IMR-90 (cell line): ENCODE measurements around the gene CXorf65. TPM values are rescaled to one million over a fixed set of nuclear protein-coding genes. Genes with fewer than 3 reads are reported as not detected.
A peak's percentile ranks its signal among the peaks of the same experiment; 100 is the strongest.

ENCODE experiments used
- ATAC-seq: fragments of 200-7000 bp; cut with Tn5 transposase; 2 replicates; pipeline ENCODE4 v1.9.1; 2020; ENCODE audit warnings: low read depth, mild to moderate bottlenecking, moderate library complexity
- BruUV-seq: library from RNA; stranded (reverse); fragments of 400-500 nt; replicated peaks from 2 replicates; lab custom pipeline; 2021; lab: Mats Ljungman, UMichigan
- CTCF ChIA-PET: fragments of 300-600 bp; formaldehyde crosslinking; extraction: SDS; loops from one replicate; lab custom pipeline; 2021; ENCODE audit warnings: antibody characterized with exemption; lab: Yijun Ruan, JAX
- POLR2A ChIA-PET: fragments of 300-600 bp; sonication (Branson Sonifier 250); formaldehyde crosslinking; loops from one replicate; lab custom pipeline; 2022; ENCODE audit warnings: antibody characterized with exemption; ENCODE audit not compliant: unreplicated experiment; lab: Charles Lee
- DNase-seq: peaks from one replicate; pipeline ENCODE4 v3.0.0; 2013
- H2AFZ ChIP-seq: replicated peaks from 2 replicates; pipeline ENCODE3; 2013; ENCODE audit warnings: low read length, mild to moderate bottlenecking; ENCODE audit not compliant: poor library complexity
- H2AK5ac ChIP-seq: 2 replicates; pipeline ENCODE4 v1.6.1; 2013; ENCODE audit warnings: low read depth, low read length, inconsistent platforms
- H2AK9ac ChIP-seq: replicated peaks from 2 replicates; pipeline ENCODE3; 2013; ENCODE audit warnings: mild to moderate bottlenecking, low read depth, low read length, moderate library complexity; ENCODE audit not compliant: poor library complexity
- H2BK120ac ChIP-seq: 2 replicates; pipeline ENCODE4 v1.6.1; 2013; ENCODE audit warnings: low read depth, low read length, inconsistent platforms
- H2BK15ac ChIP-seq: 3 replicates; pipeline ENCODE4 v1.6.1; 2013; ENCODE audit warnings: low read depth, low read length, inconsistent platforms
- H2BK20ac ChIP-seq: 2 replicates; pipeline ENCODE4 v1.6.1; 2013; ENCODE audit warnings: low read depth, mild to moderate bottlenecking, inconsistent platforms, low read length, moderate library complexity
- H2BK5ac ChIP-seq: 2 replicates; pipeline ENCODE4 v1.6.1; 2013; ENCODE audit warnings: mild to moderate bottlenecking, low read depth, low read length, inconsistent platforms; ENCODE audit not compliant: poor library complexity, severe bottlenecking
- H3K14ac ChIP-seq: replicated peaks from 2 replicates; pipeline ENCODE4 v1.6.1; 2013; ENCODE audit warnings: low read depth, low read length, inconsistent platforms
- H3K18ac ChIP-seq: 2 replicates; pipeline ENCODE4 v1.6.1; 2013; ENCODE audit warnings: low read depth, low read length, control low read depth
- H3K23ac ChIP-seq: 2 replicates; pipeline ENCODE4 v1.6.1; 2013; ENCODE audit warnings: low read depth, low read length, inconsistent platforms
- H3K27ac ChIP-seq: 2 replicates; pipeline ENCODE4 v1.5.1; 2013; ENCODE audit warnings: mild to moderate bottlenecking, control low read depth, low read length; ENCODE audit not compliant: insufficient read depth
- H3K27me3 ChIP-seq: 2 replicates; pipeline ENCODE4 v1.6.1; 2013; ENCODE audit warnings: low read length; ENCODE audit not compliant: control insufficient read depth, insufficient read depth
- H3K36me3 ChIP-seq: 2 replicates; pipeline ENCODE4 v1.6.1; 2013; ENCODE audit warnings: low read length, mixed read lengths; ENCODE audit not compliant: control insufficient read depth, insufficient read depth
- H3K4ac ChIP-seq: 2 replicates; pipeline ENCODE4 v1.6.1; 2013; ENCODE audit warnings: low read depth, low read length, inconsistent platforms
- H3K4me1 ChIP-seq: 2 replicates; pipeline ENCODE4 v1.6.1; 2013; ENCODE audit warnings: low read length, mixed read lengths; ENCODE audit not compliant: control insufficient read depth, insufficient read depth
- H3K4me2 ChIP-seq: 2 replicates; pipeline ENCODE4 v1.6.1; 2013; ENCODE audit warnings: low read depth, mild to moderate bottlenecking, control low read depth, low read length, moderate library complexity
- H3K4me3 ChIP-seq: 2 replicates; pipeline ENCODE4 v1.5.1; 2013; ENCODE audit warnings: low read depth, mild to moderate bottlenecking, control low read depth, low read length, moderate library complexity; ENCODE audit not compliant: insufficient read depth
- H3K56ac ChIP-seq: 2 replicates; pipeline ENCODE4 v1.6.1; 2013; ENCODE audit warnings: low read length, inconsistent platforms; ENCODE audit not compliant: insufficient read depth; ENCODE audit errors: extremely low read depth
- H3K79me1 ChIP-seq, 2 experiments: 2 replicates each; pipeline ENCODE4 v1.6.1; 2013; ENCODE audit warnings: low read length in 2 of 2, inconsistent platforms in 1 of 2, low read depth in 1 of 2
- H3K9ac ChIP-seq: 2 replicates; pipeline ENCODE4 v1.6.1; 2013; ENCODE audit warnings: low read depth, low read length, control low read depth
- H3K9me1 ChIP-seq: 2 replicates; pipeline ENCODE4 v1.6.1; 2013; ENCODE audit warnings: low read length, inconsistent platforms; ENCODE audit not compliant: insufficient read depth
- H3K9me3 ChIP-seq: 2 replicates; pipeline ENCODE4 v1.6.1; 2013; ENCODE audit warnings: low read length; ENCODE audit not compliant: control insufficient read depth, insufficient read depth
- H4K20me1 ChIP-seq: 2 replicates; pipeline ENCODE4 v1.6.1; 2013; ENCODE audit warnings: low read length, inconsistent platforms; ENCODE audit not compliant: insufficient read depth
- H4K5ac ChIP-seq: 2 replicates; pipeline ENCODE4 v1.6.1; 2013; ENCODE audit warnings: mild to moderate bottlenecking, low read depth, low read length, control low read depth
- H4K8ac ChIP-seq, 2 experiments: 2 replicates each; pipeline ENCODE4 v1.6.1; 2013; ENCODE audit warnings: low read depth in 2 of 2, low read length in 2 of 2, control low read depth in 1 of 2, inconsistent platforms in 1 of 2
- H4K91ac ChIP-seq: 2 replicates; pipeline ENCODE4 v1.6.1; 2013; ENCODE audit warnings: low read depth, low read length, inconsistent platforms; ENCODE audit not compliant: insufficient read depth
- BHLHE40 ChIP-seq: fragments of 150-350 bp; IDR thresholded peaks from 2 replicates; pipeline ENCODE4 v1.6.1; 2016; ENCODE audit warnings: mild to moderate bottlenecking, low read depth, low read length
- CEBPB ChIP-seq: IDR thresholded peaks from 2 replicates; pipeline ENCODE4 v1.6.1; 2012; ENCODE audit warnings: low read depth, low read length, improper control_type of control experiment
- CHD1 ChIP-seq: IDR thresholded peaks from 2 replicates; pipeline ENCODE4 v1.6.1; 2012; ENCODE audit warnings: low read depth, low read length, improper control_type of control experiment
- CTCF ChIP-seq: conservative IDR thresholded peaks from 2 replicates; pipeline ENCODE4 v1.5.1; 2012; ENCODE audit warnings: mild to moderate bottlenecking, low read depth, low read length, improper control_type of control experiment
- ELK1 ChIP-seq: fragments of 150-350 bp; IDR thresholded peaks from 2 replicates; pipeline ENCODE4 v1.6.1; 2016; ENCODE audit warnings: low read depth, mild to moderate bottlenecking, low read length, moderate library complexity, borderline replicate concordance
- FOS ChIP-seq: fragments of 150-350 bp; IDR thresholded peaks from 2 replicates; pipeline ENCODE4 v1.6.1; 2016; ENCODE audit warnings: low read depth, low read length
- MAFK ChIP-seq: IDR thresholded peaks from 2 replicates; pipeline ENCODE4 v1.6.1; 2012; ENCODE audit warnings: low read depth, low read length, improper control_type of control experiment
- MAZ ChIP-seq: IDR thresholded peaks from 2 replicates; pipeline ENCODE4 v1.6.1; 2012; ENCODE audit warnings: low read depth, mild to moderate bottlenecking, low read length, improper control_type of control experiment, moderate library complexity, borderline replicate concordance
- MXI1 ChIP-seq: IDR thresholded peaks from 2 replicates; pipeline ENCODE4 v1.6.1; 2012; ENCODE audit warnings: low read depth, mild to moderate bottlenecking, low read length, moderate library complexity, borderline replicate concordance
- NFE2L2 ChIP-seq: fragments of 150-350 bp; IDR thresholded peaks from 2 replicates; pipeline ENCODE4 v1.6.1; 2016; ENCODE audit warnings: low read depth, mild to moderate bottlenecking, low read length
- POLR2A ChIP-seq: IDR thresholded peaks from 2 replicates; pipeline ENCODE4 v1.6.1; 2012; ENCODE audit warnings: mild to moderate bottlenecking, low read depth, low read length
- RAD21 ChIP-seq: IDR thresholded peaks from 2 replicates; pipeline ENCODE4 v1.6.1; 2012; ENCODE audit warnings: low read length, improper control_type of control experiment
- RCOR1 ChIP-seq: IDR thresholded peaks from 2 replicates; pipeline ENCODE4 v1.6.1; 2012; ENCODE audit warnings: mild to moderate bottlenecking, low read length, improper control_type of control experiment; ENCODE audit not compliant: insufficient replicate concordance
- RFX5 ChIP-seq: IDR thresholded peaks from 2 replicates; pipeline ENCODE4 v1.8.0; 2012; ENCODE audit warnings: low read depth, mild to moderate bottlenecking, low read length, moderate library complexity
- SMC3 ChIP-seq: fragments of 150-350 bp; IDR thresholded peaks from 2 replicates; pipeline ENCODE4 v1.6.1; 2016; ENCODE audit warnings: low read depth, mild to moderate bottlenecking, antibody characterized with exemption, low read length, moderate library complexity
- USF2 ChIP-seq: fragments of 150-350 bp; IDR thresholded peaks from 2 replicates; pipeline ENCODE4 v1.6.1; 2017; ENCODE audit warnings: mild to moderate bottlenecking, antibody characterized with exemption, low read length, low read depth
- WGBS, 2 experiments: methylation state at CpG; one replicate each; pipeline versions ENCODE4 v1.1.5 to v1.1.7; 2013; ENCODE audit warnings: missing lambda C conversion rate in 2 of 2; ENCODE audit not compliant: insufficient read length in 1 of 2; ENCODE audit errors: extremely low coverage in 2 of 2; 5-methylcytosine and 5-hydroxymethylcytosine counted together
- dilution Hi-C: fragments of 300-500 bp; cut with HindIII; formaldehyde crosslinking; loops from one replicate; pipeline ENCODE4 v1.14.3; 2018; ENCODE audit warnings: low sequenced_read_pairs; ENCODE audit not compliant: unreplicated experiment
- in situ Hi-C: fragments of 300-500 bp; cut with MboI; formaldehyde crosslinking; loops from 3 replicates; pipeline ENCODE4 v1.14.3; 2019; ENCODE audit warnings: low sequenced_read_pairs, inconsistent platforms, mixed read lengths
- intact Hi-C: fragments of 100-400 bp; cut with micrococcal nuclease; formaldehyde crosslinking; loops from 2 replicates; pipeline ENCODE4 v1.10.0; 2022
- polyA plus RNA-seq, 3 experiments: library from polyadenylated mRNA; depleted of rRNA; stranded (reverse); fragments of >200 nt; gene quantifications; 2 replicates each; pipeline ENCODE4 v1.2.3, GENCODE V29; 2012; ENCODE audit warnings: low replicate concordance in 1 of 3
- total RNA-seq: library from RNA; depleted of rRNA; stranded (reverse); fragments of >200 nt; gene quantifications from 2 replicates; pipeline ENCODE4 v1.2.3, GENCODE V29; 2012

CXorf65 gene
- total and polyA plus RNA-seq, 2 of the 4 experiments (the other 2 are of a cell fraction) = not detected

- BruUV-seq = no TSS peak
- TF ChIP-seq MAZ (no peak), CTCF (no peak), ELK1 (no peak), FOS (no peak), NFE2L2 (no peak), CEBPB (no peak), SMC3 (no peak), BHLHE40 (no peak), POLR2A (no peak), RFX5 (no peak), RAD21 (no peak), USF2 (no peak), RCOR1 (no peak), CHD1 (no peak), MXI1 (no peak), MAFK (no peak)
Measured at GRCh38 chrX:71081330-71082123, 25.0 kb downstream of the CXorf65 start.

More at GRCh38 chrX:71081330-71082123, 25.0 kb downstream of the CXorf65 start:
- no peaks in the 10 kb centered on the region for H3K36me3 ChIP-seq
- H4K5ac ChIP-seq = no peak overlapping the region
- no peak overlapping the region for H3K4me2 ChIP-seq
- H3K4ac ChIP-seq = no peak overlapping the region
- no peak overlapping the region for H2BK20ac ChIP-seq
- dilution Hi-C loops = no loop called here
- H3K9ac ChIP-seq = no peak overlapping the region
- H4K8ac ChIP-seq = no peak overlapping the region
- H2AK9ac ChIP-seq = no peak overlapping the region
- H3K9me3 ChIP-seq = no peaks in the 10 kb centered on the region
- H3K27ac ChIP-seq = no peak overlapping the region
- ChIA-PET POLR2A (no interaction called here), CTCF (no interaction called here)
- no peaks in the 10 kb centered on the region for H4K20me1 ChIP-seq
- DNase-seq (peak; percentile 45), ATAC-seq (no peak)
- H2BK5ac ChIP-seq = no peak overlapping the region
- WGBS, 2 experiments = no CpG with 5 or more reads among the region's 3 CpGs
- H2AK5ac ChIP-seq = no peak overlapping the region
- peaks cover 6% of the 10 kb centered on the region for H3K27me3 ChIP-seq
- intact Hi-C loops = no loop called here
- no peak overlapping the region for H3K23ac ChIP-seq
- no peak overlapping the region for H4K91ac ChIP-seq
- H3K56ac ChIP-seq = no peak overlapping the region
- in situ Hi-C loops = no loop called here
- no peak overlapping the region for H2BK15ac ChIP-seq
- H3K14ac ChIP-seq = no peak overlapping the region
- no peaks in the 10 kb centered on the region for H3K9me1 ChIP-seq
- H3K18ac ChIP-seq = no peak overlapping the region
- H3K4me1 ChIP-seq = no peaks in the 10 kb centered on the region
- no peak overlapping the region for H3K4me3 ChIP-seq
- no peaks in the 10 kb centered on the region for H3K79me1 ChIP-seq
- H2BK120ac ChIP-seq = no peak overlapping the region
- no peak overlapping the region for H2AFZ ChIP-seq
